GM12873 (cell line): ENCODE measurements around the gene CALY.

Source experiments
- TF ChIP-seq, protein P1 (sequence below): IDR thresholded peaks from 2 replicates; pipeline ENCODE4 v1.5.1; 2012; ENCODE audit warnings: low read depth, mild to moderate bottlenecking, moderate library complexity, low read length, control low read depth; ENCODE audit not compliant: insufficient read depth; ENCODE audit errors: missing control alignments

The CALY gene

DNA sequence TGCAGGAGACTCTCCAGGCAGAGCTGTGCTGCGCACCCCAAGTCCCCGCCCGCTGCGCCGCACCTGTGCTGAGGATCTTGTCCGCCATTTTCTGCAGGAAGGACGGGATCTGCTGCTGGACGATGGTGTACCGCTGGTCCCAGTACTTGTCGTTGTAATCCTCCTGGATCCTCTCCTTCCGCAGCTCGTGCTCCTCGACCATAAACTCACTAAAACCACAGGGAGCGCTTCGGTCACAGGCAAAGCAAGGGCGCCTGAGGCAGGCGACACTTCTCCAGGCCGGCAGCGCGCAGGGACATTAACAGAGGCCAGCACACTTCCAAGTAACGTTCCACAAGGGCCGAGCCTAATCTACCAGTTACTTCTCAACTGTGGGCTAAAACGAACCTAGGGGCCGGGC lies 46.9 kb downstream of the CALY start:
- TF ChIP-seq, protein P1, sequence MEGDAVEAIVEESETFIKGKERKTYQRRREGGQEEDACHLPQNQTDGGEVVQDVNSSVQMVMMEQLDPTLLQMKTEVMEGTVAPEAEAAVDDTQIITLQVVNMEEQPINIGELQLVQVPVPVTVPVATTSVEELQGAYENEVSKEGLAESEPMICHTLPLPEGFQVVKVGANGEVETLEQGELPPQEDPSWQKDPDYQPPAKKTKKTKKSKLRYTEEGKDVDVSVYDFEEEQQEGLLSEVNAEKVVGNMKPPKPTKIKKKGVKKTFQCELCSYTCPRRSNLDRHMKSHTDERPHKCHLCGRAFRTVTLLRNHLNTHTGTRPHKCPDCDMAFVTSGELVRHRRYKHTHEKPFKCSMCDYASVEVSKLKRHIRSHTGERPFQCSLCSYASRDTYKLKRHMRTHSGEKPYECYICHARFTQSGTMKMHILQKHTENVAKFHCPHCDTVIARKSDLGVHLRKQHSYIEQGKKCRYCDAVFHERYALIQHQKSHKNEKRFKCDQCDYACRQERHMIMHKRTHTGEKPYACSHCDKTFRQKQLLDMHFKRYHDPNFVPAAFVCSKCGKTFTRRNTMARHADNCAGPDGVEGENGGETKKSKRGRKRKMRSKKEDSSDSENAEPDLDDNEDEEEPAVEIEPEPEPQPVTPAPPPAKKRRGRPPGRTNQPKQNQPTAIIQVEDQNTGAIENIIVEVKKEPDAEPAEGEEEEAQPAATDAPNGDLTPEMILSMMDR, result no peak

DNA sequence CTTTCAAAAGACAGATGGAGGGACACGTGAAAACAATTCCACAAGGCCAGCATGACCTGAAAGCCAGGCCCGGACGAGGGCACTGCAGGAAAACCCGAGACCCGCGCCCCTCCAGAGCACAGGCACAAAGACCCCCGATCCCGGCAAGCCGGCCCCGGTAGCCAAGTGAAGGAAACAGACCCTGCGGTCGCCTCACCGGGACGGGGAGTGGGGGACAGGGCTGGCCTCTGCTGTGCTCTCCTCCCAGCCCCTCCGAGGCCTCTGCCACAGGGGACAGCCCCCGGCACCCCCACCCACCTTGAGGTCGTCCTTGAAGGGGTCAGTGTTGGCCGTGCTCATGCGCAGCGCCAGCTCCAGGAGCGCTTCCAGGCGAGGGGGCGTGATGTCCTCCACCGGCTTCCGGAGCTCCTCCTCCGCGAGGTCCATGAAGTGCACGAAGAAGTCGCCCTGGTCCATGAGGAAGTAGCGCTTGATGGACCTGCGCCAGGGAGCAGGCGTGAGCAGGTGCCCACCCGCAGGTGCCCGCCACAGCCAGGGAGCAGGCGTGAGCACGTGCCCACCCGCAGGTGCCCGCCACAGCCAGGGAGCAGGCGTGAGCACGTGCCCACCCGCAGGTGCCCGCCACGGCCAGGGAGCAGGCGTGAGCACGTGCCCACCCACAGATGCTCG lies 48.7 kb downstream of the CALY start:
- TF ChIP-seq, protein P1, result no peak

DNA sequence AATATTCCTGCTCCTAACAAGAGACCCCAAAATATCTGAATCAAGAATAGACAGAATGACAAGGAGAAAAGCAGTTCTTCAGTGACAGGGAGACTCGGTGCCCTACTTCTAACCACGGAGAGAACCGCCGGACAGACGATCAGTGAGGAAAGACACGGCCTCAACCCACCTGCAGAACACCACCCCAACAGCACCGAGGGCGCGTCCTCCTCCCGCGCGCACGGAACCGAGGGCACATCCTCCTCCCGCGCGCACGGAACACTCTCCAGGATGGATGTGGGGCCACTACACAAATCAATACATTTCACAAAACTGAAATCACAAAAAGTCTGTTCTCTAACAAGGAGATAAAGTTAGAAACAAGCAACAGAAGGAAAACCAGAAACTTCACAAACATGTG lies 50.3 kb downstream of the CALY start:
- TF ChIP-seq, protein P1, result no peak

DNA sequence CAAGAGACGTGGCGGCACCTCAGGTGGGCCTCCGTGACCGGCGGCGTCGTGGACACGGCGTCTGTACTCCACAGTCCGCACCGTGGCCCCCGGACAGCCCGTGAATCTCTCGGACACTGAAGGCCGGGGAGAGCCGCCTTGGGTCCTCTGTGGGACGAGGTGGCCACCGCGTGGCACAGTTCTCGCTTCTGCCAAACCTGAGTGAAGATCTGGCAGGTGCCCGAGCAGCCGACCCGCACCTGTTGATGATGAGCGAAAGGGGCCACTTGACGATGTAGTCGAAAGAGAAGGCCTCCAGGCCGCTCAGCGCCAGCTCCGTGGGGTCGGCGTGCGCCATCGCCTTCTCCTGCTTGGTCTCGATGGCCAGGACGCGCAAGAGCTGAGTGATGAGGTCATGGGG lies 51.5 kb downstream of the CALY start:
- TF ChIP-seq, protein P1, result no peak

DNA sequence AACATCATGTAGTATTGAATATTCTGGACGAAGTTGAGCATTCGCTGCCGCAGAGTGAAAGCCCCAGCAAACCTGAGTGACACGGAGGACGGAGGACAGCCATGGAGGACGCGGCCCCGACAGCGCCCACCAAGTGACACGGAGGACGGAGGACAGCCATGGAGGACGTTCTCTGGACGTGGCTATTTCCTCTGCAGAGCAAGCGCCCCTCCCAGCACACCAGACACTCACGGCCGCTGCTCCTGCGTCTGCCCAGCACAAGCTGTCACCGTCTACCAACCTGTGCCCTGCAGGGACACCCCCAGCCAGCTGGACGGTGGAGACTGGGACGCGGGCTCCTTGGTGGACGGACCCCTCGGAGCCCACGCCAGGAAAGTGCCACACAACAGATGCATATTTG lies 52.8 kb downstream of the CALY start:
- TF ChIP-seq, protein P1, result no peak

DNA sequence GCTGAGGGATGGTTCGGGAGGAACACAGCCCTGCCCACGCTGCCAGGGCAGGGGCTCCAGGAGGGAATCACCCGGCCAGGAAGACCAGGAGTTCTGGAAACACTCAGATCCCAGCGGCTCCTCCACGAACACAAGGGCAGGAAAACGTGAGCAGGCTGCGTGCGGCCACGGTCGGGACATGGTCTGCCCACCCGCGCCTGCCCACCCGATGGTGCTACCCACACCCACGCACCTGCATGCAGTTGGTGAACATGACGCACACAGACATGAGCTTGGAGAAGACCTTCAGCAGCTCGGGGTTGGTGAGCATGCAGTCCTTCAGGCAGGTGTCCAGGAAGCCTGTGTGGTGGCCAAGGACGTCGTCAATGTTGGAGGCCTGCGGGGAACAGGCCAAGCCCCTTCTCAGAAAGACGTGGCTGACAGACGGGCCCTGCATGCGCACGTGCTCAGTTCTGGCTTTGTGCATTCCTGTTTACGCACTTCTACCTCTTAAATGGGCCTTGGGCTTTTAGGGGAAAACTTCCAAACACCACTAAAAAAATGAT lies 53.8 kb downstream of the CALY start:
- TF ChIP-seq, protein P1, result no peak

DNA sequence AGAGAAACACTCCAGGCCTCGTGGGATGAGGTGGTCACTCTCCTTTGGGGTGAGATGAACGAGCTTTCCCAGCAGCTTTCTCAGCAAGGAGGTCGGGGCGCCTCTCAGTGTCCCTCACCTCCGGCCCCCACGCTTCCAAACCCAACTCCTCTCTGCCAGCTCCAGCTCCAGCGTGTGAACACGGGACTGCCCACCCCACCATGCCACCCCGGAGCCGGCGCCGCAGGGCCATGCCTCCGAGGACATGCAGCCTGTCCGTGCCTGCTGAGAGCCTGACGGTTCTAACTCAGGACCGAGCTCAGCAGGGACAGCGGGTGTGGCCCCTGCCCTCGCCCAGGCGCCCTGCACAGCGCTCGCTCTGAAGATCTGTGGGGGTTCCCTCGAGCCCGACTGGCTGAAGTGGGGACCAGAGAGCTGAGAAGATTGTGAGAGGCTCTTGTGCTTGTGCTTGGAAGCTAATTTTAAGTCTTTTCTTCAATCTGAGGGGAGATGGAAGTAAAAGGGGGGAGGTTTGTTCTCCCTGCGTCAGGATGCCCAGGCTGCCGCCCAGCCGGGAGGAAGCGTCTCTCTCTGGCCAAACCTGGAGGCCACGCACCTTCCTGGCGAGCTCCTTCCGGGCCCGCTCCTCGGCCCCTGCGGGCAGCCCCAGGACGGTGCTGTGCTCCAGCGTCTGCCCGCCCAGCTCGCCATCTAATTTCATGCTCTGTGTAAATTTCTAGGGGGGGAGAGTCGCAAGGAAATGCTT lies 54.9 kb downstream of the CALY start:
- TF ChIP-seq, protein P1, result no peak
